Brain microvascular endothelial cell (primary cell): ENCODE results near the gene PIWIL4.

Experiments
- DNase-seq: peaks from one replicate; pipeline ENCODE4 v3.0.0-alpha.2; 2020
- H3K27ac ChIP-seq: fragments of 250-450 bp; sonication (Bioruptor Pico); 2 replicates; pipeline ENCODE4 v1.5.1; 2020; ENCODE audit warnings: mild to moderate bottlenecking, moderate library complexity
- H3K27me3 ChIP-seq: fragments of 250-450 bp; sonication (Bioruptor Pico); replicated peaks from 2 replicates; pipeline ENCODE4 v1.5.1; 2020; ENCODE audit warnings: mild to moderate bottlenecking
- H3K36me3 ChIP-seq: fragments of 250-450 bp; sonication (Bioruptor Pico); replicated peaks from 2 replicates; pipeline ENCODE4 v1.5.1; 2020; ENCODE audit warnings: mild to moderate bottlenecking
- H3K4me3 ChIP-seq: 2 replicates; pipeline ENCODE4 v1.5.1; 2011; ENCODE audit warnings: low read depth, mild to moderate bottlenecking, control low read depth, low read length, moderate library complexity
- in situ Hi-C: cut with HindIII; loops from 2 replicates; pipeline ENCODE4 v1.10.0; 2017; ENCODE audit warnings: low sequenced_read_pairs, low pct_ligation_motif_present
- TF ChIP-seq, protein P1 (sequence below): IDR thresholded peaks from 2 replicates; pipeline ENCODE4 v1.5.1; 2011; ENCODE audit warnings: low read depth, mild to moderate bottlenecking, moderate library complexity, low read length, control low read depth, inconsistent platforms; ENCODE audit errors: missing control alignments

The PIWIL4 gene

DNA sequence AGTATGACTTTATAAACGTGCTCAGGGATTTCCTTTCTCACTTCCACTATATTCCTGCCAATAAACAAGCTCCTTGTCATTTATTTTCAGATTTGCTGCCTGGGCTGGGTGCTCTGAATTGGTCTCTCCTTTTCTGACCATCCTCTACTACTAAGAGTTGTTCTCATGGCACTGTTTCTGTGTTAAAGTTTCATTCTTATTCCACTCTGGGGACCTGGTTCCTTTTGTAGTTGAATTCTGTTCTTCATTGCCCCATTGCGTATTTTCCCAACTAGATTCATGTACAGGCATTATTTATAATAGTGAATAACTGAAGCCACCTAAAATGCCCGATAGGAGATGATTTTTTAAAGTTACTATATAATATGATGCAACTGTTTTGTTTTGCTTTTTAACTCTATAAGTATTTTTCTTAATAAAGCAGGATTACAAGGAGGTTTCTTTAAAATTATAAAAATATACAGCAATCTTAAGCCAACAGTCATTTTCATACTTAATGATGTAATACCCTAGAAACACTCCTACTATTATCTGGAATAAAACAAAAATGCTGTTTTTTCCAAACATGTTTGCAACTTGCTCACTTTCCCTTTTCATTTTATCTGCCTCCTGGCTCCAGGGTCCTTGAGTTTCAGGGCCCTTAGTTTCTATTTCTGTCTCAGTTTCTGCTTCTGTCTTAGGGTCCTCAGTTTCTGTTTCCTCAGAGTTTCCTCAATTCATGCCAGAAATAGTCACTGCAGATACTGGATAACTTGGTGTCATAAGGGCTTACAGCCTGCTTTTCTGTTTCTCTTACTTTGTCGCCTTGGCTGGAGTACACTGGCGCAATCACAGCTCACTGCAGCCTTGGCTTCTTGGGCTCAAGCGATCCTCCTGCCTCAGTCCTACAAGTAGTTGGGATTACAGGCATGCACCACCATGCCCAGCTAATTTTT, 33.2 kb upstream of the PIWIL4 start:
- no peak overlapping the region for H3K27ac ChIP-seq
- DNase-seq = no peak
- H3K4me3 ChIP-seq = no peak overlapping the region
- TF ChIP-seq, protein P1, sequence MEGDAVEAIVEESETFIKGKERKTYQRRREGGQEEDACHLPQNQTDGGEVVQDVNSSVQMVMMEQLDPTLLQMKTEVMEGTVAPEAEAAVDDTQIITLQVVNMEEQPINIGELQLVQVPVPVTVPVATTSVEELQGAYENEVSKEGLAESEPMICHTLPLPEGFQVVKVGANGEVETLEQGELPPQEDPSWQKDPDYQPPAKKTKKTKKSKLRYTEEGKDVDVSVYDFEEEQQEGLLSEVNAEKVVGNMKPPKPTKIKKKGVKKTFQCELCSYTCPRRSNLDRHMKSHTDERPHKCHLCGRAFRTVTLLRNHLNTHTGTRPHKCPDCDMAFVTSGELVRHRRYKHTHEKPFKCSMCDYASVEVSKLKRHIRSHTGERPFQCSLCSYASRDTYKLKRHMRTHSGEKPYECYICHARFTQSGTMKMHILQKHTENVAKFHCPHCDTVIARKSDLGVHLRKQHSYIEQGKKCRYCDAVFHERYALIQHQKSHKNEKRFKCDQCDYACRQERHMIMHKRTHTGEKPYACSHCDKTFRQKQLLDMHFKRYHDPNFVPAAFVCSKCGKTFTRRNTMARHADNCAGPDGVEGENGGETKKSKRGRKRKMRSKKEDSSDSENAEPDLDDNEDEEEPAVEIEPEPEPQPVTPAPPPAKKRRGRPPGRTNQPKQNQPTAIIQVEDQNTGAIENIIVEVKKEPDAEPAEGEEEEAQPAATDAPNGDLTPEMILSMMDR = no peak
- in situ Hi-C loops = no loop called here
- H3K36me3 ChIP-seq = no peaks in the 10 kb centered on the region
- H3K27me3 ChIP-seq = no peaks in the 10 kb centered on the region

DNA sequence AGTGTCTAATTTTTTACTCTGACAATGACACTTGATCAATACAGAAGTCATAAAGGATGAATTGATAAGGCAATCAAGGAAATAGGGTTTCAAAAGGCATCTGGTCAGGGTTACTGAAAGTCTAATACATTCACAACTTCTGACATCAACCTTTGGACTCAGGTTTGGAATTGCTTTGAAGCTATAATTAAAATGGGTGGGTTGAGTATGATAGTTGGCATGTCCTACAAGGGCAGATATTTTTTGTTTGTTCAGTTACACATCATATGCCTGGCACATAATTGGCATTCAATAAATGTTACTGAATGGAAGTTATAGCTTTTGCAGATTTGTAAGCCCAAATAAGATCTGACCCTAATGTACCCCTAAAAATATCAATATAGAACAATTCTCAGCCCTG, 30.8 kb upstream of the PIWIL4 start:
- Histone ChIP-seq H3K27me3 (no peaks in the 10 kb centered on the region), H3K4me3 (no peak overlapping the region), H3K27ac (no peak overlapping the region), H3K36me3 (no peaks in the 10 kb centered on the region)
- TF ChIP-seq, protein P1 = no peak
- in situ Hi-C loops = no loop called here
- DNase-seq = no peak

DNA sequence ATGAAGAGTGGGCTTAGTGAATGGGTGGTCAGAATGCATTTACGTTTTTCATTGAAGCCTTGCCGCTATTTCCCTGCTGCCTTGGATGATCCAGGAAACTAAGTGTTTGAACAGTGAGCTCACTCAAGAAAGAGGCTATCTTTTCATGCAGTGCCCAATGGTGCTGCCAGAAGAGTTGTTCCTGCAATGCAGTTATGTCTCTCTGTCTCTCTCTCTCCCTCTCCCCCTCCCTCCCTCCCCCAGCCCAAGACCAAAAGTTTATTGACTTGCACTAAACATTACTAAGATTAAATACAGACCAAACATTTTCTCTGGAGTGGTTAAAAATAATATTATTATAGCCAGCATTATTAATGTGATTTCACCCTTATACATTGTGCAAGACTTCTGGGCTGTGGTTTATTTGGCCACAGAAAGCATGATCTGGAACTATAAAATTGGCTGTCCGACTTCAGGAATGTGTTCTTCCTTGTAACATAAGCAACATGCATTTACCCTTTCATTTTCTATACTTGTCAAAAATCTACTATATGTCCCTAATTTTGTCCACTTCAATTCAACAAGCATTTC, 30.1 kb upstream of the PIWIL4 start:
- DNase-seq = peak; percentile 59
- Histone ChIP-seq H3K36me3 (no peaks in the 10 kb centered on the region), H3K27ac (no peak overlapping the region), H3K27me3 (no peaks in the 10 kb centered on the region), H3K4me3 (no peak overlapping the region)
- in situ Hi-C loops = no loop called here
- TF ChIP-seq, protein P1 = no peak

DNA sequence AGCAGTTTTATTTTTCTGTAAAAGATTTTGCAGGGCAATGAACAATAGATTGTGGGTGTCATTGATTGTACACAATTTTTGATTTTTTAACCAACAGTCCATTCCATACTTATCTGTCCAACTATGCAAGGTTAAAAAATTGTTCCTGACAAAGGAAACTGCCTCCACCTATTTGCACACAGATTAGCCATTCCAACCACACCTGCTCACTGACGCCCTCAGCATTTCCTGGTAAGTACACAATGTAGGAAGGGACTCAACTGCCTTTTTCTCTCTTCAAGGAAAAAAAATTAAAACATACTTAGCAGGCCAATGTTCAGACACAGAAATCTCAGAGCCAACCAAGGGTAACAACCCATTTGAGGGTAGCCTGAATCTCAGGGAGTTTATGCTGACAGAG, 27.7 kb upstream of the PIWIL4 start:
- Histone ChIP-seq H3K27ac (no peak overlapping the region), H3K36me3 (no peaks in the 10 kb centered on the region), H3K4me3 (no peak overlapping the region), H3K27me3 (no peaks in the 10 kb centered on the region)
- no peak for DNase-seq
- in situ Hi-C loops = no loop called here
- TF ChIP-seq, protein P1 = no peak

DNA sequence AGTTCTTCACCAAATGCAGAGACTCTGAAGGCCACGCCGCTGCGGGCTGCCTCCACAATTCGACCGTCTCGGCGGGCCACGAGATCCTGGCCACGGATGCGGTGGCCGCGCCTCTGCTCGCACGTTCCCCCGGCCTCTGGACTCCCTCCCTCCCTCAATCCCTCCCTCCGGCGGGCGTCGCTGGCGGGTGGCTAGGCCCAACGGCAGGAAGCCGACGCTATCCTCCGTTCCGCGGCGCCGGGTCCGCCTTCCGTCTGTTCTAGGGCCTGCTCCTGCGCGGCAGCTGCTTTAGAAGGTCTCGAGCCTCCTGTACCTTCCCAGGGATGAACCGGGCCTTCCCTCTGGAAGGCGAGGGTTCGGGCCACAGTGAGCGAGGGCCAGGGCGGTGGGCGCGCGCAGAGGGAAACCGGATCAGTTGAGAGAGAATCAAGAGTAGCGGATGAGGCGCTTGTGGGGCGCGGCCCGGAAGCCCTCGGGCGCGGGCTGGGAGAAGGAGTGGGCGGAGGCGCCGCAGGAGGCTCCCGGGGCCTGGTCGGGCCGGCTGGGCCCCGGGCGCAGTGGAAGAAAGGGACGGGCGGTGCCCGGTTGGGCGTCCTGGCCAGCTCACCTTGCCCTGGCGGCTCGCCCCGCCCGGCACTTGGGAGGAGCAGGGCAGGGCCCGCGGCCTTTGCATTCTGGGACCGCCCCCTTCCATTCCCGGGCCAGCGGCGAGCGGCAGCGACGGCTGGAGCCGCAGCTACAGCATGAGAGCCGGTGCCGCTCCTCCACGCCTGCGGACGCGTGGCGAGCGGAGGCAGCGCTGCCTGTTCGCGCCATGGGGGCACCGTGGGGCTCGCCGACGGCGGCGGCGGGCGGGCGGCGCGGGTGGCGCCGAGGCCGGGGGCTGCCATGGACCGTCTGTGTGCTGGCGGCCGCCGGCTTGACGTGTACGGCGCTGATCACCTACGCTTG, 23.2 kb upstream of the PIWIL4 start, which contains the start of gene FUT4:
Gene FUT4, plus strand, starts transcription at position 227 of the 951 bp plus-strand sequence. Its CDS starts 213 bp downstream, at position 440.
- peak; percentile 64 for DNase-seq
- no peaks in the 10 kb centered on the region for H3K27me3 ChIP-seq
- TF ChIP-seq, protein P1 = no peak
- H3K36me3 ChIP-seq = no peaks in the 10 kb centered on the region
- in situ Hi-C loops = no loop called here
- H3K27ac ChIP-seq = peak within 1 kb of the TSS; percentile 73
- peak within 1 kb of the TSS; percentile 63 for H3K4me3 ChIP-seq
